Measurements from ENCODE around the gene SERTAD4.
A peak's percentile ranks its signal among the peaks of the same experiment; 100 is the strongest.

The SERTAD4 gene

DNA sequence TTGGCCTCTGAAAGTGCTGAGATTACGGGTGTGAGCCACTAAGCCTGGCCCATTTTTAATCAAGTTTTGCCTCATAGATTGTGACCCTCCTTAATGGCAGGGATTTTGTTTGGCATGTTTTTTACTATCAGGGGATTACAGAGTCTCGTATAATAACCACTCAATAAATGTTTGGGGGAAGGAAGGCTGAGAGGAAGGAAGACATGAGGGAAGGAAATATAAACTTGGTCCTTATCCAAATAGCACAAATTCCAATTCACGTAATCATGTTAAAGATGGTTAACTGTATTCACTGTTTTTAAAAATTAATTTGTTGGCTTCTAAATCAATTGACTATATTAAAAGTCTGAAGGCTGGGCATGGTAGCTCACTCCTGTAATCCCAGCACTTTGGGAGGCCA lies 30.9 kb upstream of the SERTAD4 start:
- H4K8ac ChIP-seq (ENCODE audit: low read depth, low read length): no peak overlapping the region
- H3K4me2 ChIP-seq (ENCODE audit: low read length): no peak overlapping the region
- H3K18ac ChIP-seq (ENCODE audit: low read length): no peak overlapping the region
- DNase-seq: no peak
- H3K79me1 ChIP-seq (ENCODE audit: low read length): no peaks in the 10 kb centered on the region
- no peak overlapping the region for H2BK12ac ChIP-seq (ENCODE audit: low read length)
- H2BK5ac ChIP-seq (ENCODE audit: low read depth, low read length, poor library complexity): no peak overlapping the region
- H2BK120ac ChIP-seq (ENCODE audit: insufficient read depth, low read length, poor library complexity): no peak overlapping the region
- no peak overlapping the region for H3K14ac ChIP-seq (ENCODE audit: low read length)
- H3K27ac ChIP-seq (ENCODE audit: low read depth, low read length): no peak overlapping the region
- WGBS (ENCODE audit: extremely low coverage, insufficient coverage, insufficient read length): no CpG with 5 or more reads among the region's 3 CpGs
- no peak overlapping the region for H3K9ac ChIP-seq (ENCODE audit: low read length)
- H2AFZ ChIP-seq (ENCODE audit: insufficient read depth, low read length, poor library complexity): no peak overlapping the region
- no peak overlapping the region for H2AK5ac ChIP-seq (ENCODE audit: low read length)
- no peak overlapping the region for H3K4ac ChIP-seq (ENCODE audit: low read depth, low read length)
- H4K12ac ChIP-seq (ENCODE audit: low read depth, low read length): no peak overlapping the region
- no peaks in the 10 kb centered on the region for H3K79me2 ChIP-seq (ENCODE audit: control insufficient read depth, insufficient read depth, low read length, poor library complexity)
- H3K36me3 ChIP-seq (ENCODE audit: control insufficient read depth in 1 of 2, insufficient read depth in 2 of 2, low read length in 2 of 2): no peaks in the 10 kb centered on the region
- H3K27me3 ChIP-seq (ENCODE audit: insufficient read depth, low read length): no peaks in the 10 kb centered on the region
- no peaks in the 10 kb centered on the region for H3K9me3 ChIP-seq (ENCODE audit: insufficient read depth, low read depth, low read length)
- no peak overlapping the region for H4K91ac ChIP-seq (ENCODE audit: low read depth, low read length)
- H3K4me3 ChIP-seq (ENCODE audit: low read depth, low read length): no peak overlapping the region
- no peaks in the 10 kb centered on the region for H3K4me1 ChIP-seq (ENCODE audit: control insufficient read depth in 1 of 2, insufficient read depth in 2 of 2, low read length in 2 of 2)
- no peak overlapping the region for H3K23ac ChIP-seq (ENCODE audit: low read length)

DNA sequence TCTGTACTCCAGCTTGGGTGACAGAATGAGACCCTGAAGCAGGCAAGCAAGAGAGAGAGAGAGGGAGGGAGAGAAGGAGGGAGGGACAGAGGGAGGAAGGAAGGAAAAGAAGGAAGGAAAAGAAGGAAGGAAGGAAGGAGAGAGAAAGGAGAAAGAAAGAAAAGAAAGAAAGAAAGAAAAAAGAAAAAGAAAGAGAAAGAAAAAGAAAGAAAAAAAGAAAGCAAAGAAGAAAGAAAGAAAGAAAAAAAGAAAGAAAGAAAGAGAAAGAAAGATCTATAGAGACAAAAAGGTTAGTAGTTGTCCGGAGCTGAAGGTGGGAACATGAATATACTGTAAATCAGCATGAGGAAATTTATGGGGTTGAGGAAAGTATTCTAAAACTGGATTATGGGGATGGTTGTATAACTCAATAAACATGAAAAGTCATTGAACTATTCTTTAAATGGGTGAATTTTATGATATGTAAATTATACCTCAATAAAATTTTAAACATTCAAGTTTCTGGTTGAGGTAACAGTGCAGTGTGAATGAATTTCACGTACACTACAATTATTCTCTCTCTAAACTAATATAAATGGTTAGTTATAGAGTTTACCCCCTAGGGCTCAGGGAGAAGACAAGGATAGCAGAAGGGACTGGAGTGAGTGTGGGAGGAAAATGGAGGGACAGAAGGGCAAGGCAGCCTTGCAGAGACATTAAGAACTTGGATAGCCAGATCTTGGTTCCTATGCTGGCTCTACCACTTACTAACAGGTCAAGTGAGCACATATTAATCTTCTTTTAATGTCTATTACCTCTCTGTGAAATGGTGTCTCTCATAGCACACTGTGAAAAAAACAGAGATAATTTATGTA lies 24.8 kb upstream of the SERTAD4 start:
- H3K36me3 ChIP-seq (ENCODE audit: control insufficient read depth in 1 of 2, insufficient read depth in 2 of 2, low read length in 2 of 2): no peaks in the 10 kb centered on the region
- H3K4me1 ChIP-seq (ENCODE audit: control insufficient read depth in 1 of 2, insufficient read depth in 2 of 2, low read length in 2 of 2): no peaks in the 10 kb centered on the region
- H3K4me3 ChIP-seq (ENCODE audit: low read depth, low read length): no peak overlapping the region
- H2BK120ac ChIP-seq (ENCODE audit: insufficient read depth, low read length, poor library complexity): no peak overlapping the region
- H4K12ac ChIP-seq (ENCODE audit: low read depth, low read length): no peak overlapping the region
- H3K18ac ChIP-seq (ENCODE audit: low read length): no peak overlapping the region
- H2BK12ac ChIP-seq (ENCODE audit: low read length): no peak overlapping the region
- H4K8ac ChIP-seq (ENCODE audit: low read depth, low read length): no peak overlapping the region
- H3K9me3 ChIP-seq (ENCODE audit: insufficient read depth, low read depth, low read length): no peaks in the 10 kb centered on the region
- H3K4me2 ChIP-seq (ENCODE audit: low read length): no peak overlapping the region
- no peaks in the 10 kb centered on the region for H3K79me1 ChIP-seq (ENCODE audit: low read length)
- H2BK5ac ChIP-seq (ENCODE audit: low read depth, low read length, poor library complexity): no peak overlapping the region
- WGBS (ENCODE audit: extremely low coverage, insufficient coverage, insufficient read length): no CpG with 5 or more reads among the region's 2 CpGs
- no peak overlapping the region for H4K91ac ChIP-seq (ENCODE audit: low read depth, low read length)
- no peak overlapping the region for H3K4ac ChIP-seq (ENCODE audit: low read depth, low read length)
- no peak overlapping the region for H3K27ac ChIP-seq (ENCODE audit: low read depth, low read length)
- DNase-seq: no peak
- H3K23ac ChIP-seq (ENCODE audit: low read length): no peak overlapping the region
- H3K27me3 ChIP-seq (ENCODE audit: insufficient read depth, low read length): no peaks in the 10 kb centered on the region
- H3K9ac ChIP-seq (ENCODE audit: low read length): no peak overlapping the region
- H3K14ac ChIP-seq (ENCODE audit: low read length): no peak overlapping the region
- no peak overlapping the region for H2AFZ ChIP-seq (ENCODE audit: insufficient read depth, low read length, poor library complexity)
- H3K79me2 ChIP-seq (ENCODE audit: control insufficient read depth, insufficient read depth, low read length, poor library complexity): no peaks in the 10 kb centered on the region
- no peak overlapping the region for H2AK5ac ChIP-seq (ENCODE audit: low read length)

DNA sequence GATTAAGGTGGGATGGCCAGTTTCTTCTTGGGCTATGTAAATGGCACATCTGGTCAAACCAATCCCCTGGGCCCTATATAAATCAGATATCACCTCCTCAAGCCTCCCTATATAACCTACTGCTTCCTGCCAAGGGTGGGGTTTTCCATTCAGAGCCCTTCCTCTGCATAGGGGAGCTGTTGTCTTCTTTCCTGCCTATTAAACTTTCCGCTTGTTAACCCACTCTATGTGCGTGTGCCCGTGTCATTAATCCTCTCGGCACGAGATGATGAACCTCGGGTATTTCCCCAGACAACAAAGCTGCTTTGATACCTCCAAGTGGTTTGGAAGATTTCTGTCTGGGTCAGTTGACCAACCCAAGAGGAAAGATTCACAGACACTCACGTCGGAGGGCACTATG lies 19.3 kb upstream of the SERTAD4 start:
- no peak overlapping the region for H4K12ac ChIP-seq (ENCODE audit: low read depth, low read length)
- H3K18ac ChIP-seq (ENCODE audit: low read length): no peak overlapping the region
- no peak overlapping the region for H3K9ac ChIP-seq (ENCODE audit: low read length)
- no peaks in the 10 kb centered on the region for H3K27me3 ChIP-seq (ENCODE audit: insufficient read depth, low read length)
- H3K4me1 ChIP-seq (ENCODE audit: control insufficient read depth in 1 of 2, insufficient read depth in 2 of 2, low read length in 2 of 2): peaks cover 0 to 2% of the 10 kb centered on the region in 2 experiments
- H2BK120ac ChIP-seq (ENCODE audit: insufficient read depth, low read length, poor library complexity): no peak overlapping the region
- no peak overlapping the region for H2AK5ac ChIP-seq (ENCODE audit: low read length)
- no peak overlapping the region for H3K4me2 ChIP-seq (ENCODE audit: low read length)
- WGBS (ENCODE audit: extremely low coverage, insufficient coverage, insufficient read length): no CpG with 5 or more reads among the region's 8 CpGs
- no peak overlapping the region for H2BK5ac ChIP-seq (ENCODE audit: low read depth, low read length, poor library complexity)
- H3K23ac ChIP-seq (ENCODE audit: low read length): no peak overlapping the region
- H3K14ac ChIP-seq (ENCODE audit: low read length): no peak overlapping the region
- no peak overlapping the region for H2AFZ ChIP-seq (ENCODE audit: insufficient read depth, low read length, poor library complexity)
- no peak overlapping the region for H3K4ac ChIP-seq (ENCODE audit: low read depth, low read length)
- H2BK12ac ChIP-seq (ENCODE audit: low read length): no peak overlapping the region
- no peaks in the 10 kb centered on the region for H3K79me2 ChIP-seq (ENCODE audit: control insufficient read depth, insufficient read depth, low read length, poor library complexity)
- no peaks in the 10 kb centered on the region for H3K79me1 ChIP-seq (ENCODE audit: low read length)
- no peak overlapping the region for H3K4me3 ChIP-seq (ENCODE audit: low read depth, low read length)
- H4K91ac ChIP-seq (ENCODE audit: low read depth, low read length): no peak overlapping the region
- no peak overlapping the region for H3K27ac ChIP-seq (ENCODE audit: low read depth, low read length)
- H3K9me3 ChIP-seq (ENCODE audit: insufficient read depth, low read depth, low read length): no peaks in the 10 kb centered on the region
- H3K36me3 ChIP-seq (ENCODE audit: control insufficient read depth in 1 of 2, insufficient read depth in 2 of 2, low read length in 2 of 2): no peaks in the 10 kb centered on the region
- H4K8ac ChIP-seq (ENCODE audit: low read depth, low read length): no peak overlapping the region
- DNase-seq: no peak

DNA sequence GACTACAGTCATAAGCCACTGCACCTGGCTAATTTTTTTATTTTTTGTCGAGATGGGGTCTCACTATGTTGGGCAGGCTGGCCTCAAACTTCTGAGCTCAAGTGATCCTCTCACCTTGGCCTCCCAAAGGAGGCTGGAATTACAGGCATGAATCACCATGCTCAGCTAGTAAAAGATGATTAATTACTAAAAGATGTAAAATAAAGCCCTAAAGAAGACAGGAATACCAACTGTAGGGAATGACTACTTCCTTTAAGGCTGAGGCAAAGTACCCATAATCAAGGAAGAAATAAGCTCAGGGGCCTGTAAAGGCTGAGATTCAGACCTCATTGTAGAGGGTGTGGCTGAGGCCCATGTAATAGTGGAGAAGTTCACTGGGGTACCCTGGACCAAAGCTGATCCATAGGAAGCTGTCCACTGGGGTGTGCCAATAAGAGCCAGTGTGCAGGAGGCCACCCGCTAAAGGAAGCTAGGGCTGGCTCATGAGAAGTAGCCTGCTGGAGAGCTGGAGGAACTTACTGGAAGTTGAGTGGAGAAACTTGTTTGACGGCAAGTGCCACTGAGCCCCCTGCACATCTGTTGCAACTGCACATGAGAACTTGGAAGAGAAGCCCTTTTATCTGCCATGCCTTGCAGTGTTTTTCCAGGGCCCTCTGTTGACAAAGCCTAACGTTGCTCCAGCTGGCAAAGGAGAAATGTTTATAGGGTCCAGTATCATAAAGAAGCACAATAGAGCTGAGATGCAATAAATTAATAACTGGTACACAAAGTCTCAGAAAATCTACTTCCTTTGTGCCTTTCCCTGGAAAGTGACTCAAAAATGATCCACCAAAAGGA lies 17.8 kb upstream of the SERTAD4 start:
- no peak overlapping the region for H4K91ac ChIP-seq (ENCODE audit: low read depth, low read length)
- no CpG with 5 or more reads among the region's 4 CpGs for WGBS (ENCODE audit: extremely low coverage, insufficient coverage, insufficient read length)
- H2BK12ac ChIP-seq (ENCODE audit: low read length): no peak overlapping the region
- H3K36me3 ChIP-seq (ENCODE audit: control insufficient read depth in 1 of 2, insufficient read depth in 2 of 2, low read length in 2 of 2): no peaks in the 10 kb centered on the region
- no peak overlapping the region for H2BK5ac ChIP-seq (ENCODE audit: low read depth, low read length, poor library complexity)
- H3K27ac ChIP-seq (ENCODE audit: low read depth, low read length): no peak overlapping the region
- no peak overlapping the region for H3K18ac ChIP-seq (ENCODE audit: low read length)
- H3K14ac ChIP-seq (ENCODE audit: low read length): no peak overlapping the region
- H4K8ac ChIP-seq (ENCODE audit: low read depth, low read length): no peak overlapping the region
- no peak overlapping the region for H2BK120ac ChIP-seq (ENCODE audit: insufficient read depth, low read length, poor library complexity)
- H2AFZ ChIP-seq (ENCODE audit: insufficient read depth, low read length, poor library complexity): no peak overlapping the region
- H4K12ac ChIP-seq (ENCODE audit: low read depth, low read length): no peak overlapping the region
- no peak overlapping the region for H2AK5ac ChIP-seq (ENCODE audit: low read length)
- H3K4me2 ChIP-seq (ENCODE audit: low read length): no peak overlapping the region
- H3K79me1 ChIP-seq (ENCODE audit: low read length): no peaks in the 10 kb centered on the region
- H3K4ac ChIP-seq (ENCODE audit: low read depth, low read length): no peak overlapping the region
- H3K79me2 ChIP-seq (ENCODE audit: control insufficient read depth, insufficient read depth, low read length, poor library complexity): no peaks in the 10 kb centered on the region
- DNase-seq: peak in 1 of 2 donors; percentile 27
- no peak overlapping the region for H3K23ac ChIP-seq (ENCODE audit: low read length)
- no peak overlapping the region for H3K9ac ChIP-seq (ENCODE audit: low read length)
- no peak overlapping the region for H3K4me3 ChIP-seq (ENCODE audit: low read depth, low read length)
- no peaks in the 10 kb centered on the region for H3K9me3 ChIP-seq (ENCODE audit: insufficient read depth, low read depth, low read length)
- H3K4me1 ChIP-seq (ENCODE audit: control insufficient read depth in 1 of 2, insufficient read depth in 2 of 2, low read length in 2 of 2): peaks cover 0 to 2% of the 10 kb centered on the region in 2 experiments
- no peaks in the 10 kb centered on the region for H3K27me3 ChIP-seq (ENCODE audit: insufficient read depth, low read length)
